NCI-H82 treated with DMSO at 0.1 percent for 48 hours (cell line): ENCODE data around the gene PLCE1.
A peak's percentile ranks its signal among the peaks of the same experiment; 100 is the strongest.

Source experiments
- DNase-seq: peaks from one replicate; lab custom pipeline; 2025; ENCODE audit not compliant: unreplicated experiment; lab: John Stamatoyannopoulos, UW

Gene PLCE1

GRCh38 chr10:94016727-94017714, 23.3 kb downstream of the PLCE1 start:
- no peak for DNase-seq

GRCh38 chr10:94018107-94018506, 24.4 kb downstream of the PLCE1 start:
- no peak for DNase-seq

GRCh38 chr10:94023906-94024305, 30.2 kb downstream of the PLCE1 start:
- DNase-seq, result no peak

GRCh38 chr10:94024407-94024806, 30.7 kb downstream of the PLCE1 start:
- DNase-seq, result no peak

GRCh38 chr10:94025806-94026205, 32.1 kb downstream of the PLCE1 start:
- no peak for DNase-seq

GRCh38 chr10:94027197-94027596, 33.5 kb downstream of the PLCE1 start:
- DNase-seq, result no peak

GRCh38 chr10:94029955-94030354, 36.2 kb downstream of the PLCE1 start:
- DNase-seq, result no peak

GRCh38 chr10:94035982-94036765, 42.4 kb downstream of the PLCE1 start:
- DNase-seq, result peak; percentile 23

- DNase-seq, result no peak
Observed at GRCh38 chr10:94036766-94037033, 43.0 kb downstream of the PLCE1 start.

- no peak for DNase-seq
Observed at GRCh38 chr10:94037286-94037685, 43.6 kb downstream of the PLCE1 start.

- DNase-seq, result no peak
Observed at GRCh38 chr10:94038024-94038423, 44.3 kb downstream of the PLCE1 start.

- no peak for DNase-seq
Observed at GRCh38 chr10:94041206-94041605, 47.5 kb downstream of the PLCE1 start.

GRCh38 chr10:94042001-94042833, 48.5 kb downstream of the PLCE1 start:
- DNase-seq, result no peak

- no peak for DNase-seq
Observed at GRCh38 chr10:94042834-94043175, 49.1 kb downstream of the PLCE1 start.
